AML-193 (cell line): Measurements from ENCODE around the gene NELFB.

Experiments
- DNase-seq, 2 experiments: peaks; one replicate each; lab custom pipeline; 2025; lab: John Stamatoyannopoulos, UW

NELFB gene

GRCh38 chr9:137268538-137269201 is 13.5 kb downstream of the NELFB start:
- no peak for DNase-seq

- no peak for DNase-seq
These were observed 14.2 kb downstream of the NELFB start for GRCh38 chr9:137269231-137269772.

- no peak for DNase-seq
These were observed 16.0 kb downstream of the NELFB start for GRCh38 chr9:137270929-137271695.

GRCh38 chr9:137271696-137272076 is 16.6 kb downstream of the NELFB start:
- no peak for DNase-seq

GRCh38 chr9:137272241-137273094 is 17.3 kb downstream of the NELFB start:
- no peak for DNase-seq

- DNase-seq = no peak
These were observed 18.0 kb downstream of the NELFB start for GRCh38 chr9:137273095-137273490.

GRCh38 chr9:137273611-137274320 is 18.6 kb downstream of the NELFB start:
- no peak for DNase-seq

GRCh38 chr9:137275203-137275587 is 20.1 kb downstream of the NELFB start:
- DNase-seq = no peak

- no peak for DNase-seq
These were observed 20.7 kb downstream of the NELFB start for GRCh38 chr9:137275588-137276472.

GRCh38 chr9:137276473-137277328 is 21.6 kb downstream of the NELFB start:
- DNase-seq = peak; percentile 28 to 40

- DNase-seq = peak; percentile 64 to 71
These were observed 22.4 kb downstream of the NELFB start, which contains the start of gene TOR4A for GRCh38 chr9:137277329-137278041. TSS of gene TOR4A (plus strand) at chr9:137277726. CDS start at chr9:137278690, 964 bp downstream.

GRCh38 chr9:137278061-137278701 is 23.1 kb downstream of the NELFB start:
- DNase-seq = no peak

- DNase-seq = no peak
These were observed 23.9 kb downstream of the NELFB start for GRCh38 chr9:137278721-137279711.

GRCh38 chr9:137279741-137280473 is 24.8 kb downstream of the NELFB start:
- no peak for DNase-seq

GRCh38 chr9:137280474-137281344 is 25.6 kb downstream of the NELFB start:
- no peak for DNase-seq
